GM23338 (cell line): Measurements from ENCODE around the gene OR8G1. TPM values are rescaled to one million over a fixed set of nuclear protein-coding genes. Genes with fewer than 3 reads are reported as not detected.

Experiments used
- ATAC-seq: fragments of 200-7000 bp; cut with Tn5 transposase; 3 replicates; pipeline ENCODE4 v1.9.1; 2020
- DNase-seq: peaks from one replicate; pipeline ENCODE4 v3.0.0-alpha.2; 2015; ENCODE audit warnings: low spot score
- H2AFZ ChIP-seq: fragments of 200-600 bp; sonication (generic); 2 replicates; pipeline ENCODE4 v1.8.0; 2016; ENCODE audit warnings: antibody characterized with exemption, mild to moderate bottlenecking, moderate library complexity
- H3F3A ChIP-seq: fragments of 200-600 bp; sonication (generic); replicated peaks from 2 replicates; pipeline ENCODE4 v1.8.0; 2017; ENCODE audit warnings: antibody characterized with exemption, mixed run types, low read depth
- H3K27ac ChIP-seq: fragments of 200-600 bp; sonication (generic); 2 replicates; pipeline ENCODE4 v1.6.1; 2016; ENCODE audit warnings: low read depth
- H3K27me3 ChIP-seq: fragments of 200-600 bp; sonication (generic); 2 replicates; pipeline ENCODE4 v1.8.0; 2016; ENCODE audit warnings: mild to moderate bottlenecking, mixed run types, moderate library complexity; ENCODE audit not compliant: insufficient read depth
- H3K36me3 ChIP-seq: fragments of 200-600 bp; sonication (generic); 2 replicates; pipeline ENCODE4 v1.8.0; 2016; ENCODE audit warnings: mild to moderate bottlenecking; ENCODE audit not compliant: insufficient read depth
- H3K4me1 ChIP-seq: fragments of 200-600 bp; sonication (generic); 2 replicates; pipeline ENCODE4 v1.8.0; 2016; ENCODE audit warnings: mild to moderate bottlenecking, moderate library complexity; ENCODE audit not compliant: insufficient read depth
- H3K4me2 ChIP-seq: fragments of 200-600 bp; sonication (generic); 2 replicates; pipeline ENCODE4 v1.7.1; 2017; ENCODE audit warnings: mixed run types
- H3K4me3 ChIP-seq: fragments of 200-600 bp; sonication (generic); 2 replicates; pipeline ENCODE4 v1.6.1; 2016; ENCODE audit warnings: mixed run types
- H3K79me2 ChIP-seq: fragments of 200-600 bp; sonication (generic); replicated peaks from 2 replicates; pipeline ENCODE4 v1.8.0; 2017; ENCODE audit warnings: mild to moderate bottlenecking; ENCODE audit not compliant: insufficient read depth
- H3K9me2 ChIP-seq: fragments of 200-600 bp; sonication (generic); 2 replicates; pipeline ENCODE4 v1.8.0; 2017; ENCODE audit not compliant: insufficient read depth
- H4K20me1 ChIP-seq: fragments of 200-600 bp; sonication (generic); replicated peaks from 2 replicates; pipeline ENCODE4 v1.8.0; 2017; ENCODE audit warnings: mild to moderate bottlenecking; ENCODE audit not compliant: insufficient read depth
- H3K27ac Mint-ChIP-seq: 2 replicates; pipeline ENCODE4 v1.8.0; 2020; ENCODE audit warnings: inconsistent platforms, mild to moderate bottlenecking, moderate library complexity, mixed read lengths
- H3K27me3 Mint-ChIP-seq: 3 replicates; pipeline ENCODE4 v1.8.0; 2022; ENCODE audit warnings: low read depth, mild to moderate bottlenecking, moderate library complexity, mixed read lengths, inconsistent platforms; ENCODE audit not compliant: insufficient read depth, poor library complexity
- H3K36me3 Mint-ChIP-seq: 3 replicates; pipeline ENCODE4 v1.8.0; 2021; ENCODE audit warnings: low read depth, mild to moderate bottlenecking, inconsistent platforms, moderate library complexity, mixed read lengths
- H3K4me1 Mint-ChIP-seq: 3 replicates; pipeline ENCODE4 v1.8.0; 2020; ENCODE audit warnings: mild to moderate bottlenecking, inconsistent platforms, mixed read lengths
- H3K4me3 Mint-ChIP-seq: 3 replicates; pipeline ENCODE4 v1.8.0; 2021; ENCODE audit warnings: moderate library complexity, mild to moderate bottlenecking, inconsistent platforms, mixed read lengths
- H3K9me3 Mint-ChIP-seq: 3 replicates; pipeline ENCODE4 v1.8.0; 2020; ENCODE audit warnings: moderate library complexity, mild to moderate bottlenecking, inconsistent platforms, mixed read lengths
- EZH2 ChIP-seq: fragments of 200-600 bp; sonication (generic); IDR thresholded peaks from one replicate; pipeline ENCODE4 v1.8.0; 2017; ENCODE audit warnings: antibody characterized with exemption, mild to moderate bottlenecking, low read depth; ENCODE audit not compliant: unreplicated experiment
- NANOG ChIP-seq: IDR thresholded peaks from 2 replicates; pipeline ENCODE4 v1.6.1; 2016; ENCODE audit warnings: antibody characterized with exemption, borderline replicate concordance
- REST ChIP-seq: IDR thresholded peaks from one replicate; pipeline ENCODE4 v1.6.1; 2018; ENCODE audit warnings: antibody characterized with exemption; ENCODE audit not compliant: unreplicated experiment
- ZNF114 ChIP-seq: fragments of 250-450 bp; sonication (Bioruptor Pico); IDR thresholded peaks from 2 replicates; pipeline ENCODE4 v1.5.0; 2020; ENCODE audit warnings: mild to moderate bottlenecking, moderate library complexity
- ZNF331 ChIP-seq: fragments of 250-450 bp; sonication (Bioruptor Pico); IDR thresholded peaks from 2 replicates; pipeline ENCODE4 v1.5.0; 2020; ENCODE audit warnings: low read depth, mild to moderate bottlenecking, moderate library complexity
- ZNF462 ChIP-seq: fragments of 250-450 bp; sonication (Bioruptor Pico); IDR thresholded peaks from 2 replicates; pipeline ENCODE4 v1.5.0; 2020; ENCODE audit warnings: mild to moderate bottlenecking, moderate library complexity
- polyA plus RNA-seq: library from polyadenylated mRNA; unstranded; fragments of >200 nt; fragmentation: Nextera tagmentation; extraction: Ambion mirVana; gene quantifications from 2 replicates; pipeline ENCODE4 v1.2.1, GENCODE V29; 2016
- total RNA-seq: library from RNA; depleted of rRNA; stranded (reverse); fragments of >200 nt; shearing (Covaris generic); gene quantifications from 2 replicates; pipeline ENCODE4 v1.2.3, GENCODE V29; 2014

OR8G1 gene
- total and polyA plus RNA-seq, 2 experiments from 2014 or later: not detected

- no peak for TF ChIP-seq ZNF462
- TF ChIP-seq EZH2: no peak
- no peak for TF ChIP-seq ZNF331 (CRISPR knock-in tag)
- no peak for TF ChIP-seq NANOG
- TF ChIP-seq ZNF114: no peak
- TF ChIP-seq REST: no peak
These were observed 37.9 kb upstream of the OR8G1 start (continued) for GRCh38 chr11:124202951-124203350.

- Mint-ChIP-seq H3K27ac (no peak overlapping the region), H3K4me1 (no peaks in the 10 kb centered on the region), H3K36me3 (no peaks in the 10 kb centered on the region), H3K9me3 (no peaks in the 10 kb centered on the region), H3K27me3 (peaks cover 2% of the 10 kb centered on the region), H3K4me3 (no peak overlapping the region)
- DNase-seq (peak; percentile 6), ATAC-seq (peak; percentile 46)
- Histone ChIP-seq H3K36me3 (no peaks in the 10 kb centered on the region), H3F3A (no peaks in the 10 kb centered on the region), H2AFZ (peak overlapping the region; percentile 52; the same call in 1 of the 2 replicates), H3K4me3 (no peak overlapping the region), H3K27ac (no peak overlapping the region), H3K4me1 (no peaks in the 10 kb centered on the region), H3K27me3 (no peaks in the 10 kb centered on the region), H3K9me2 (no peaks in the 10 kb centered on the region), H3K4me2 (no peak overlapping the region), H4K20me1 (no peaks in the 10 kb centered on the region), H3K79me2 (no peaks in the 10 kb centered on the region)
- no peak for TF ChIP-seq NANOG
- TF ChIP-seq EZH2: no peak
- TF ChIP-seq ZNF462: no peak
These were observed 36.9 kb upstream of the OR8G1 start for GRCh38 chr11:124204008-124204407.
